Breast epithelium (tissue), 4 donors: Measurements from ENCODE around the gene FNDC10. TPM values are rescaled to one million over a fixed set of nuclear protein-coding genes. Genes with fewer than 3 reads are reported as not detected.

Experiments used
- DNase-seq, 2 donors: peaks; one replicate each; pipeline ENCODE4 v3.0.0-alpha.2; 2019; ENCODE audit warnings: low spot score in 2 of 2
- H3K27ac ChIP-seq, 2 donors: fragments of 200-600 bp; sonication (generic) in 1 of 2; one replicate each; pipeline ENCODE4 v1.5.1; 2016 to 2019; ENCODE audit warnings: mild to moderate bottlenecking in 1 of 2
- H3K27me3 ChIP-seq, 2 donors: fragments of 200-600 bp; sonication (generic) in 1 of 2; one replicate each; pipeline versions ENCODE4 v1.5.1 to v1.6.0; 2017 to 2019; ENCODE audit warnings: control low read depth in 1 of 2, mild to moderate bottlenecking in 1 of 2
- H3K36me3 ChIP-seq: fragments of 200-600 bp; one replicate; pipeline ENCODE4 v1.5.1; 2019
- H3K4me1 ChIP-seq, 2 donors: fragments of 200-600 bp; sonication (generic); one replicate each; pipeline ENCODE4 v1.5.1; 2016 to 2019; ENCODE audit warnings: control low read depth in 1 of 2
- H3K4me3 ChIP-seq, 3 donors: fragments of 200-600 bp; sonication (generic); 1 replicate in 2 of 3; 2 replicates in 1 of 3; pipeline ENCODE4 v1.5.1; 2016 to 2019; ENCODE audit warnings: mild to moderate bottlenecking in 3 of 3, moderate library complexity in 2 of 3
- H3K9me3 ChIP-seq, 2 donors: fragments of 200-600 bp; sonication (generic) in 1 of 2; one replicate each; pipeline ENCODE4 v1.5.1; 2016 to 2019; ENCODE audit warnings: control low read depth in 1 of 2
- CTCF ChIP-seq, 3 donors: fragments of 450-650 bp; IDR thresholded peaks; one replicate each; pipeline ENCODE4 v1.5.1; 2016 to 2017; ENCODE audit warnings: antibody characterized with exemption in 3 of 3, mild to moderate bottlenecking in 3 of 3, moderate library complexity in 3 of 3
- POLR2A ChIP-seq: fragments of 450-650 bp; IDR thresholded peaks from one replicate; pipeline ENCODE4 v1.6.1; 2016; ENCODE audit warnings: antibody characterized with exemption, mild to moderate bottlenecking, moderate library complexity
- POLR2AphosphoS5 ChIP-seq, 3 donors: sonication (generic); formaldehyde crosslinking; IDR thresholded peaks; one replicate each; pipeline ENCODE4 v1.6.1; 2017; ENCODE audit warnings: antibody characterized with exemption in 3 of 3
- intact Hi-C: fragments of 100-400 bp; cut with DNase I; formaldehyde crosslinking; loops from one replicate; pipeline ENCODE4 v1.15.1; 2023; ENCODE audit warnings: low total_unique reads
- total RNA-seq, 3 donors: library from RNA; depleted of rRNA; stranded (reverse); fragments of >200 nt; gene quantifications; one replicate each; pipeline ENCODE4 v1.1.0, GENCODE V29; 2016

The FNDC10 gene
- total RNA-seq, 3 donors from 2014 or later, result 0.48 to 2.9 (median 0.98) TPM

DNA sequence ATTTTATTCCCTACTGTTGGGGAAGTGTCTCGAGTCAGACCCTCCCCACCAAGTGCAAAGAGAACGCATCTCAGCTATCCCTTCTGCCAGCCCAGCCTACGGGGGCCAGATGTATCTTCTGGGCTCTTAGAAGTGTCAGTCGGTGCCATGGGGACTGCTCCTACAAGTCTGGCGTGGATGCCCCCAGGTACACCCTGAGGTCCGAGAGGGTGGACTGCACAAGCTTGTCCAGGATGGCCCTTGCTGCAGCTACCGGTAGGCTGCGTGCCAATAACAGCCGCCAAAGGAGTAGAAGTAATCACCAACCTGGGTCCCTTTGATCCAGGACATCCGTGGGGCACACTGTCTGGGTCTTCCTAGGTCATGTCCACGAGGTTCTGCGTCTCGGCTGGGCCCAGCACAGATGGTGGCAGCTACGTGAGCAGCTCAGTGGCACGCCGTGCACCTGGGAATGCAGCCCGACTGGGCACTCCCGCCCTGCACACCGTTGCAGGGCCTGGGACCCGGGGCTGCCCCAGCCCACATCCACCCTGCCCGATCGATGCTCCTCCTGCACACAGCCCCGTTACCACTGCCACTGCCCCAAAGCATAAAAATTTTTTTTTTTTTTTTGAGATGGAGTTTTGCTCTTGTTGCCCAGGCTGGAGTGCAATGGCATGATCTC, 16.5 kb downstream of the FNDC10 start:
- Histone ChIP-seq H3K4me1 (no peaks in the 10 kb centered on the region), H3K27me3 (peaks cover 0 to 12% of the 10 kb centered on the region in 2 donors), H3K27ac (no peak overlapping the region), H3K4me3 (no peak overlapping the region), H3K36me3 (no peaks in the 10 kb centered on the region), H3K9me3 (no peaks in the 10 kb centered on the region)
- TF ChIP-seq POLR2AphosphoS5 (IDR thresholded peaks at IDR 0.05), result no peak
- TF ChIP-seq CTCF (IDR thresholded peaks at IDR 0.05), result no peak
- no peak for TF ChIP-seq POLR2A
- intact Hi-C loops, result no loop called here
- no peak for DNase-seq

DNA sequence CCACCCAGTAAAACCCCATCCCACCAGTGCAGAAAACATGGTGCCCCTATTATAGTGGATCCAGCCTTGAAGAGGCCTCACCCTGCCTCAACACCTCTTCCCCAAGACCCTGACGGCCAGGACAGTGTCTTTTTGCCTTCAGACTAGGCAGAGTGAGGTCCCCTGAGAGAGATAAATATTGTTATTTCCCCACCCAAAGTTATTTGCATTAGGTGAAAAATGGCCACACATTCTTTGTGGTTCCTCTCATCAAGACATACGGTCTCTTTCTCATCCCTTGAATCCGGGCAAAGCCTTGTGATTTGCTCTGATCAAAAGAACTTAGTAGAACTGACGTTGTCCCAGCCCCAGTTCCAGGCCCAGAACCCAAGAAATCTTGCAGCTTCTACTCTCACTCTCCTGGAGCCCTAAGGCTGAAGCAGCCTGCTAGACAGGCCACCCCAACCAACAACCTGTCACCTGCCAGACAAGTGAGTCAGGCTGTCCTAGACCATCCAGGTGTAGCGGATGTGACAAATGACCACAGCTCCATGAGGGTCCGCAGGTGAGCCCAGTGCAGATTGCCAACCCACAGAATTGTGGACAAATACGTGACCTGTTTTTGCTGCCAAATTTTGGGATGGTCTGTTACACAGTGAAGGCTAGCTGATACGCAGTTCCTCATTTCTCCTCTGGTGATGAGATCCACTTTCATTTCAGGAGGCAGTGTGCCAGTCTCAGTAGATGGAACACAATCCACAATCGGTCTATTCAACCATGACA, 17.2 kb downstream of the FNDC10 start:
- no peak for DNase-seq

DNA sequence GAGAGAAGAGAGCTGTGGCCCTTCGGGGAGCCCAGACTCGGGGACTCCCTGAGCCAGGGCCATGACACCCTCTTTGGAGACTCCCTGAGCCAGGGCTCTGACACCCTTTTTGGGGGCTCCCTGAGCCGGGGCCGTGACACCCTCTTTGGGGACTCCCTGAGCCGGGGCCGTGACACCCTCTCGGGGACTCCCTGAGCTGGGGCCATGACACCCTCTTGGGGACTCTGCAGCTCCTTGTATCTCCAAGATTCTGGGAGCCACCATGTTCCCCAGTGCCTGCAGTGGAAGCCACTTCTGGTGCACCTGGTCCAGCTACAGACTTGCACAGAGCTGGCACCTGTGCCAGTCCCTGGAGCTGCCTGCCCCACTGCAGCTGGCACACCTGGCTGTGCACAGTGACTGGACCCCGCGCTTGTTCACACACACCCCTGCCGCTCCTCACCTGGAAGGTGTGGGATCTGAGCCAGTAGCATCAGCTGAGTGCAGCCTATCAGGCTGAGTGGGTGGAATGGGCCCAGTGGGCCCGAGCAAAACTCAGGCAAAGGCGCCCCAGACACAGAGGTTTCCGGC, 21.5 kb downstream of the FNDC10 start:
- no peak for DNase-seq
- Histone ChIP-seq H3K27ac (no peak overlapping the region), H3K36me3 (no peaks in the 10 kb centered on the region), H3K27me3 (peaks cover 0 to 2% of the 10 kb centered on the region in 2 donors), H3K9me3 (no peaks in the 10 kb centered on the region), H3K4me3 (no peak overlapping the region), H3K4me1 (no peaks in the 10 kb centered on the region)
- TF ChIP-seq CTCF (IDR thresholded peaks at IDR 0.05) (no peak), POLR2A (no peak), POLR2AphosphoS5 (IDR thresholded peaks at IDR 0.05) (no peak)
- intact Hi-C loops, result no loop called here

More for the DNA sequence above, 17.2 kb downstream of the FNDC10 start:
- no peak overlapping the region for H3K4me3 ChIP-seq
- no peak overlapping the region for H3K27ac ChIP-seq
- intact Hi-C loops, result no loop called here
- TF ChIP-seq POLR2A (no peak), CTCF (IDR thresholded peaks at IDR 0.05) (no peak), POLR2AphosphoS5 (IDR thresholded peaks at IDR 0.05) (no peak)
- H3K27me3 ChIP-seq, result peaks cover 0 to 11% of the 10 kb centered on the region in 2 donors
- H3K4me1 ChIP-seq, result no peaks in the 10 kb centered on the region
- H3K9me3 ChIP-seq, result no peaks in the 10 kb centered on the region
- H3K36me3 ChIP-seq, result no peaks in the 10 kb centered on the region

GRCh38 chr1:1577367-1578011, 22.4 kb downstream of the FNDC10 start:
- TF ChIP-seq POLR2A (no peak), CTCF (IDR thresholded peaks at IDR 0.05) (no peak), POLR2AphosphoS5 (IDR thresholded peaks at IDR 0.05) (no peak)
- H3K36me3 ChIP-seq, result no peaks in the 10 kb centered on the region

More at GRCh38 chr1:1577367-1578011, 22.4 kb downstream of the FNDC10 start:
- H3K27ac ChIP-seq, result no peak overlapping the region
- no peaks in the 10 kb centered on the region for H3K4me1 ChIP-seq
- H3K9me3 ChIP-seq, result no peaks in the 10 kb centered on the region
- peaks cover 0 to 2% of the 10 kb centered on the region in 2 donors for H3K27me3 ChIP-seq
- no peak overlapping the region for H3K4me3 ChIP-seq
- intact Hi-C loops, result no loop called here
- DNase-seq, result no peak
